SU-DHL-6 (cell line): Measurements from ENCODE around the gene RIMBP2.

Experiments
- CTCF ChIP-seq: fragments of 200-600 bp; sonication (generic); IDR thresholded peaks from one replicate; pipeline ENCODE4 v1.5.1; 2017; ENCODE audit warnings: antibody characterized with exemption, mild to moderate bottlenecking, low read length, moderate library complexity; ENCODE audit not compliant: insufficient read depth, poor library complexity, severe bottlenecking
- EZH2phosphoT487 ChIP-seq: fragments of 200-600 bp; sonication (generic), shearing (Covaris generic); conservative IDR thresholded peaks from 2 replicates; pipeline ENCODE4 v1.6.1; 2018; ENCODE audit warnings: mild to moderate bottlenecking, antibody characterized with exemption, low read length, moderate library complexity, mixed read lengths

GRCh38 chr12:130476451-130477135 is 239.5 kb downstream of the RIMBP2 start:
- TF ChIP-seq CTCF (no peak), EZH2phosphoT487 (no peak)
